ENCODE data around the gene PACRG. TPM values are rescaled to one million over a fixed set of nuclear protein-coding genes. Genes with fewer than 3 reads are reported as not detected.

Gene PACRG
- total RNA-seq, 1 experiment from 2014 or later, result 0.26 TPM

DNA sequence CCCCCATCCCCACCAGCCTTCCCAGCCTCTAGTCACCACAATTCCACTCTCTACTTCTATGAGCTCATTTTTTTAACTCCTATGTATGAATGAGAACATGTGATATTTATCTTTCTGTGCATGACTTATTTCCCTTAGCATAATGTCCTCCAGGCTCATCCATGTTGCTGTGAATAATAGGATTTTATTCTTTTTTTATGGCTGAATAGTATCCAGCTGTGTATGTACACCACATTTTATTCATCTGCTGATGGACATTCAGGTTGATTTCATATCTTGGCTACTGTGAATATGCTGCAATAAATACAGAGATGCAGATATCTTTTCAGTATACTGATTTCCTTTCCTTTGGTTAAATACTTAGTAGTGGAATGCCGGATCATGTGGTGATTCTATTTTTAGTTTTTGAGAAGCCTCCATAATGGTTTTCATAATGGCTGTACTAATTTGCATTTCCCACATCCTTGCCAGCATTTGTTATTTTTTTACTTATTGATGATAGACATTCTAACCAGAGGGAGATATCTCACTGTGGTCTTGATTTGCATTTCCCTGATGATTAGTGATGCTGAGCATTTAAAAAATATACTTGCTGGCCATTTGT is 194.9 kb downstream of the PACRG start:
- Histone ChIP-seq H4K8ac (replicated peaks; ENCODE audit: insufficient read length, low read depth, low read length) (no peak overlapping the region), H3K9ac (ENCODE audit: extremely low read depth, insufficient read length, low read length) (no peak overlapping the region), H3K14ac (ENCODE audit: insufficient read depth, low read length) (no peak overlapping the region), H4K5ac (ENCODE audit: insufficient read length, low read depth, low read length) (no peak overlapping the region), H2AK5ac (ENCODE audit: insufficient read length, low read length) (no peak overlapping the region), H3K4me1 (ENCODE audit: insufficient read depth, low read length) (no peaks in the 10 kb centered on the region), H3K9me3 (ENCODE audit: control insufficient read depth, low read depth, low read length) (no peaks in the 10 kb centered on the region), H3K23me2 (ENCODE audit: insufficient read length, low read depth, low read length, poor library complexity, severe bottlenecking) (no peaks in the 10 kb centered on the region), H4K20me1 (ENCODE audit: control insufficient read depth, insufficient read depth, insufficient read length) (no peaks in the 10 kb centered on the region), H3K56ac (ENCODE audit: insufficient read length, low read depth, low read length) (no peak overlapping the region), H2BK20ac (ENCODE audit: low read depth, low read length, poor library complexity, severe bottlenecking) (no peak overlapping the region), H3T11ph (ENCODE audit: low read length) (no peak overlapping the region), H3K79me1 (ENCODE audit: insufficient read depth, low read depth, low read length, poor library complexity, severe bottlenecking) (no peaks in the 10 kb centered on the region), H2BK120ac (ENCODE audit: low read depth, low read length, poor library complexity, severe bottlenecking) (no peak overlapping the region), H3K27me3 (ENCODE audit: insufficient read depth, low read length) (no peaks in the 10 kb centered on the region), H3K27ac (ENCODE audit: insufficient read length, low read depth, low read length) (no peak overlapping the region), H3K4ac (ENCODE audit: low read depth, low read length) (no peak overlapping the region), H3K23ac (ENCODE audit: insufficient read length, low read depth, low read length) (no peak overlapping the region), H2BK12ac (ENCODE audit: insufficient read length, low read depth, low read length) (no peak overlapping the region), H2BK15ac (ENCODE audit: low read depth, low read length) (no peak overlapping the region), H3K18ac (ENCODE audit: insufficient read length, low read depth, low read length) (no peak overlapping the region), H3K79me2 (ENCODE audit: insufficient read depth, low read length) (no peaks in the 10 kb centered on the region), H4K91ac (ENCODE audit: insufficient read length, low read depth, low read length) (no peak overlapping the region), H2BK5ac (ENCODE audit: insufficient read length, low read length) (no peak overlapping the region), H3K4me2 (ENCODE audit: insufficient read depth, insufficient read length, low read length) (no peak overlapping the region), H2AFZ (ENCODE audit: low read length) (no peak overlapping the region)
- TF ChIP-seq, protein P1, sequence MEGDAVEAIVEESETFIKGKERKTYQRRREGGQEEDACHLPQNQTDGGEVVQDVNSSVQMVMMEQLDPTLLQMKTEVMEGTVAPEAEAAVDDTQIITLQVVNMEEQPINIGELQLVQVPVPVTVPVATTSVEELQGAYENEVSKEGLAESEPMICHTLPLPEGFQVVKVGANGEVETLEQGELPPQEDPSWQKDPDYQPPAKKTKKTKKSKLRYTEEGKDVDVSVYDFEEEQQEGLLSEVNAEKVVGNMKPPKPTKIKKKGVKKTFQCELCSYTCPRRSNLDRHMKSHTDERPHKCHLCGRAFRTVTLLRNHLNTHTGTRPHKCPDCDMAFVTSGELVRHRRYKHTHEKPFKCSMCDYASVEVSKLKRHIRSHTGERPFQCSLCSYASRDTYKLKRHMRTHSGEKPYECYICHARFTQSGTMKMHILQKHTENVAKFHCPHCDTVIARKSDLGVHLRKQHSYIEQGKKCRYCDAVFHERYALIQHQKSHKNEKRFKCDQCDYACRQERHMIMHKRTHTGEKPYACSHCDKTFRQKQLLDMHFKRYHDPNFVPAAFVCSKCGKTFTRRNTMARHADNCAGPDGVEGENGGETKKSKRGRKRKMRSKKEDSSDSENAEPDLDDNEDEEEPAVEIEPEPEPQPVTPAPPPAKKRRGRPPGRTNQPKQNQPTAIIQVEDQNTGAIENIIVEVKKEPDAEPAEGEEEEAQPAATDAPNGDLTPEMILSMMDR (conservative IDR thresholded peaks at IDR 0.05), result no peak
- Mint-ChIP-seq H3K27ac (no peak overlapping the region), H3K36me3 (ENCODE audit: insufficient read depth in 1 of 3, low read depth in 3 of 3) (peaks cover 2 to 22% (median 4%) of the 10 kb centered on the region in 3 experiments; a peak in 6 of 7 replicates), H3K9me3 (peaks cover 35 to 38% of the 10 kb centered on the region in 2 experiments), H3K4me1 (no peaks in the 10 kb centered on the region), H3K27me3 (ENCODE audit: low read depth) (no peaks in the 10 kb centered on the region), H3K4me3 (no peak overlapping the region)
- WGBS (ENCODE audit: extremely low coverage, insufficient read length, low lambda C conversion rate), result no CpG with 5 or more reads among the region's 1 CpG
- DNase-seq, result no peak
